OCI-LY3 (cell line): ENCODE results near the gene MRPL33.

Experiments
- H2AFZ ChIP-seq: fragments of 200-600, 300-600 bp; shearing (Covaris generic); 2 replicates; pipeline ENCODE4 v1.6.0; 2014; ENCODE audit warnings: antibody characterized with exemption, low read depth, low read length
- H3K27ac ChIP-seq: fragments of 200-600, 300-600 bp; sonication (generic); 2 replicates; pipeline ENCODE4 v1.5.1; 2014; ENCODE audit warnings: mild to moderate bottlenecking, low read length, moderate library complexity, mixed read lengths
- H3K27me3 ChIP-seq: fragments of 200-600, 300-600 bp; sonication (generic); 2 replicates; pipeline ENCODE4 v1.6.1; 2014; ENCODE audit warnings: low read depth, low read length, mixed read lengths
- H3K36me3 ChIP-seq: fragments of 200-600, 300-600 bp; sonication (generic); replicated peaks from 2 replicates; pipeline ENCODE3; 2014; ENCODE audit warnings: low read depth, low read length, mixed read lengths
- H3K4me1 ChIP-seq: fragments of 300-600, 200-600 bp; sonication (generic); 2 replicates; pipeline ENCODE4 v1.6.1; 2014; ENCODE audit warnings: low read length, mixed read lengths
- H3K4me2 ChIP-seq: fragments of 200-600, 300-600 bp; sonication (generic); 2 replicates; pipeline ENCODE4 v1.6.1; 2014; ENCODE audit warnings: low read length, mixed read lengths
- H3K4me3 ChIP-seq: fragments of 300-600, 200-600 bp; sonication (generic); 2 replicates; pipeline ENCODE4 v1.5.1; 2014; ENCODE audit warnings: antibody characterized with exemption, mild to moderate bottlenecking, low read length, moderate library complexity
- H3K79me2 ChIP-seq: fragments of 300-600, 200-600 bp; shearing (Covaris generic); 2 replicates; pipeline ENCODE4 v1.6.1; 2014; ENCODE audit warnings: mild to moderate bottlenecking, low read length, mixed read lengths
- H3K9ac ChIP-seq: fragments of 300-600, 200-600 bp; shearing (Covaris generic); 2 replicates; pipeline ENCODE4 v1.6.0; 2014; ENCODE audit warnings: mild to moderate bottlenecking, low read length, moderate library complexity
- H3K9me3 ChIP-seq: fragments of 200-600, 300-600 bp; shearing (Covaris generic); 2 replicates; pipeline ENCODE4 v1.6.1; 2014; ENCODE audit warnings: low read length, mixed read lengths; ENCODE audit not compliant: insufficient read depth
- H4K20me1 ChIP-seq: fragments of 200-600, 300-600 bp; sonication (generic); 2 replicates; pipeline ENCODE4 v1.6.1; 2016; ENCODE audit warnings: low read length, mixed read lengths; ENCODE audit not compliant: insufficient read depth
- CTCF ChIP-seq: fragments of 200-600, 300-600 bp; sonication (generic); IDR thresholded peaks from 2 replicates; pipeline ENCODE4 v1.5.1; 2014; ENCODE audit warnings: antibody characterized with exemption, low read length, low read depth
- EZH2phosphoT487 ChIP-seq: fragments of 200-600 bp; shearing (Covaris generic); IDR thresholded peaks from 2 replicates; pipeline ENCODE4 v1.6.1; 2018; ENCODE audit warnings: antibody characterized with exemption, mixed run types, low read depth

MRPL33 gene

GRCh38 chr2:27735263-27735904 lies 36.1 kb upstream of the MRPL33 start:
- no peak overlapping the region for H3K4me2 ChIP-seq
- H3K9me3 ChIP-seq: no peaks in the 10 kb centered on the region
- no peak for TF ChIP-seq CTCF
- no peak for TF ChIP-seq EZH2phosphoT487
- H3K9ac ChIP-seq: no peak overlapping the region
- H3K4me1 ChIP-seq: no peaks in the 10 kb centered on the region
- H2AFZ ChIP-seq: no peak overlapping the region
- no peaks in the 10 kb centered on the region for H3K79me2 ChIP-seq
- H3K36me3 ChIP-seq: no peaks in the 10 kb centered on the region
- no peak overlapping the region for H3K27ac ChIP-seq
- H3K4me3 ChIP-seq: no peak overlapping the region
- H3K27me3 ChIP-seq: no peaks in the 10 kb centered on the region; the same call in 1 of the 2 replicates
- no peaks in the 10 kb centered on the region for H4K20me1 ChIP-seq

GRCh38 chr2:27736031-27736889 lies 35.3 kb upstream of the MRPL33 start:
- Histone ChIP-seq H2AFZ (no peak overlapping the region), H3K9me3 (no peaks in the 10 kb centered on the region), H3K4me2 (no peak overlapping the region), H3K9ac (no peak overlapping the region), H3K79me2 (no peaks in the 10 kb centered on the region), H4K20me1 (no peaks in the 10 kb centered on the region), H3K4me1 (no peaks in the 10 kb centered on the region), H3K27me3 (no peaks in the 10 kb centered on the region), H3K4me3 (no peak overlapping the region), H3K27ac (no peak overlapping the region), H3K36me3 (no peaks in the 10 kb centered on the region)
- TF ChIP-seq EZH2phosphoT487 (no peak), CTCF (no peak)

- H3K4me1 ChIP-seq: no peaks in the 10 kb centered on the region
- no peak overlapping the region for H3K4me2 ChIP-seq
- no peaks in the 10 kb centered on the region for H3K36me3 ChIP-seq
- H3K9me3 ChIP-seq: no peaks in the 10 kb centered on the region
- no peak overlapping the region for H3K9ac ChIP-seq
- no peak overlapping the region for H3K27ac ChIP-seq
- H3K79me2 ChIP-seq: no peaks in the 10 kb centered on the region
- H3K27me3 ChIP-seq: no peaks in the 10 kb centered on the region
- no peak overlapping the region for H3K4me3 ChIP-seq
- TF ChIP-seq CTCF (no peak), EZH2phosphoT487 (no peak)
- no peaks in the 10 kb centered on the region for H4K20me1 ChIP-seq
- no peak overlapping the region for H2AFZ ChIP-seq
Observed at GRCh38 chr2:27736890-27737204, 34.7 kb upstream of the MRPL33 start.

GRCh38 chr2:27737676-27738348 lies 33.7 kb upstream of the MRPL33 start:
- no peaks in the 10 kb centered on the region for H3K36me3 ChIP-seq
- no peak overlapping the region for H3K4me2 ChIP-seq
- H4K20me1 ChIP-seq: no peaks in the 10 kb centered on the region
- H3K9ac ChIP-seq: no peak overlapping the region
- H3K27me3 ChIP-seq: no peaks in the 10 kb centered on the region
- H3K4me1 ChIP-seq: no peaks in the 10 kb centered on the region
- H3K9me3 ChIP-seq: no peaks in the 10 kb centered on the region
- H3K79me2 ChIP-seq: no peaks in the 10 kb centered on the region
- no peak for TF ChIP-seq EZH2phosphoT487
- no peak for TF ChIP-seq CTCF
- no peak overlapping the region for H3K4me3 ChIP-seq
- no peak overlapping the region for H3K27ac ChIP-seq
- no peak overlapping the region for H2AFZ ChIP-seq
